ACC112 (cell line): ENCODE measurements around the gene MC2R.

Experiments
- H2AFZ ChIP-seq: fragments of 200-600 bp; sonication (generic); one replicate; pipeline ENCODE4 v1.6.0; 2017; ENCODE audit warnings: antibody characterized with exemption, low read length; ENCODE audit not compliant: unreplicated experiment
- H3K27ac ChIP-seq: fragments of 200-600 bp; sonication (generic); 2 replicates; pipeline ENCODE4 v1.5.1; 2014; ENCODE audit warnings: low read depth, mild to moderate bottlenecking, antibody characterized with exemption, low read length, moderate library complexity
- H3K27me3 ChIP-seq: fragments of 200-600 bp; sonication (generic); 2 replicates; pipeline ENCODE4 v1.6.1; 2014; ENCODE audit warnings: mild to moderate bottlenecking, antibody characterized with exemption, low read length, moderate library complexity, mixed read lengths; ENCODE audit not compliant: insufficient read depth
- H3K36me3 ChIP-seq: fragments of 200-600 bp; sonication (generic); 2 replicates; pipeline ENCODE4 v1.6.1; 2016; ENCODE audit warnings: mild to moderate bottlenecking, antibody characterized with exemption, low read length, moderate library complexity, mixed read lengths; ENCODE audit not compliant: insufficient read depth
- H3K4me1 ChIP-seq: fragments of 200-600 bp; sonication (generic); one replicate; pipeline ENCODE4 v1.6.1; 2016; ENCODE audit warnings: low read length, mixed read lengths; ENCODE audit not compliant: insufficient read depth, unreplicated experiment, control insufficient read depth
- H3K4me3 ChIP-seq: fragments of 200-600 bp; sonication (generic); 2 replicates; pipeline ENCODE4 v1.5.1; 2014; ENCODE audit warnings: mild to moderate bottlenecking, low read depth, low read length
- H3K79me2 ChIP-seq: fragments of 200-600 bp; sonication (generic); one replicate; pipeline ENCODE4 v1.6.0; 2016; ENCODE audit warnings: low read length; ENCODE audit not compliant: control insufficient read depth, unreplicated experiment, insufficient read depth

The MC2R gene

DNA sequence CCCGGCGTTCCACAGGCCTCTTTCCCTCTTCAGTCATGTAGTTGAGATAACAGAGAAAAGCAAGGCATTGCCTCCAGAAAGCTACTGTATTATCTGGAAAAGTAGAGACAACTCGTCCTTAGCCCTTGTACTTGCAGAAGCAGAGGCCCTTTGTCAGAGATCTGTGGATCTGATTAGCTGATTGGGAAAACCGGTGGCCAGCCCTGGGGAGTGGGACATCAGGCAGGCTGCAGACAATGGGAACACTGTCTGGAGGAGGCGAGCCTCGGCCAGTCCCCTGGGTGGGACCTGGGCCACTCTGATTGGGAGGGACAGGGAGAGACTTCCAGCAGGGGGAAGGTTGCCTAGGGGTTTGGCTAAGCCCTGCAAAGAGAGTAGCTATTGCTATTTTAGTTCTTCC lies 1.2 kb upstream of the MC2R start:
- Histone ChIP-seq H3K4me3 (no peak overlapping the region), H3K36me3 (no peaks in the 10 kb centered on the region), H3K4me1 (no peaks in the 10 kb centered on the region), H2AFZ (no peak overlapping the region), H3K79me2 (no peaks in the 10 kb centered on the region), H3K27me3 (peaks cover 17% of the 10 kb centered on the region), H3K27ac (no peak overlapping the region)

GRCh38 chr18:13915995-13916431 lies 677 bp upstream of the MC2R start:
- Histone ChIP-seq H3K4me1 (no peaks in the 10 kb centered on the region), H2AFZ (no peak overlapping the region), H3K27ac (no peak overlapping the region), H3K27me3 (peaks cover 17% of the 10 kb centered on the region), H3K36me3 (no peaks in the 10 kb centered on the region), H3K4me3 (no peak overlapping the region), H3K79me2 (no peaks in the 10 kb centered on the region)

DNA sequence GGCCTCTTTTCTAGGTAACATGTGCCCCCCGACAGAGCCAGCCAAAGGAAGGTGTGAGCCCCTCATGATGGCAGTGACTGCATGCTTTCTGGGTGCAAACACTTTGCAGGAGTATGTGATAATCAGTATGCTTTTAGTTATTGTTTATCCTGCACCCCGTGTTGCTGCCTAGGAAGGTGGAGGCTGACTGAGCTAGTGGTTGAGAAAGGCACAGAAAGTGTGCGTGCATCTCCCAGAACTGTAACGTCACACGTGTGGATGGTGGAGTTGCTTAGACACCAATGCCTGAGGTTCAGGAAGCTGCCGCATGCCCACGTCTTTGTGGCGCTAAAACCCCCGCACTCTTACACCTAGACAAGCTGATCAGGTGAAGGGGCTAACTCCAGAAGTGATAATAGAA lies 580 bp downstream of the MC2R start:
- H3K27me3 ChIP-seq, result peaks cover 17% of the 10 kb centered on the region
- no peaks in the 10 kb centered on the region for H3K36me3 ChIP-seq
- H3K4me1 ChIP-seq, result no peaks in the 10 kb centered on the region
- no peak overlapping the region for H3K4me3 ChIP-seq
- no peak overlapping the region for H3K27ac ChIP-seq
- no peak overlapping the region for H2AFZ ChIP-seq
- H3K79me2 ChIP-seq, result no peaks in the 10 kb centered on the region

- Histone ChIP-seq H2AFZ (no peak overlapping the region), H3K27ac (no peak overlapping the region), H3K79me2 (no peaks in the 10 kb centered on the region), H3K36me3 (no peaks in the 10 kb centered on the region), H3K27me3 (peaks cover 17% of the 10 kb centered on the region), H3K4me3 (no peak overlapping the region), H3K4me1 (no peaks in the 10 kb centered on the region)
Observed at GRCh38 chr18:13914170-13914569, 1.2 kb downstream of the MC2R start.

DNA sequence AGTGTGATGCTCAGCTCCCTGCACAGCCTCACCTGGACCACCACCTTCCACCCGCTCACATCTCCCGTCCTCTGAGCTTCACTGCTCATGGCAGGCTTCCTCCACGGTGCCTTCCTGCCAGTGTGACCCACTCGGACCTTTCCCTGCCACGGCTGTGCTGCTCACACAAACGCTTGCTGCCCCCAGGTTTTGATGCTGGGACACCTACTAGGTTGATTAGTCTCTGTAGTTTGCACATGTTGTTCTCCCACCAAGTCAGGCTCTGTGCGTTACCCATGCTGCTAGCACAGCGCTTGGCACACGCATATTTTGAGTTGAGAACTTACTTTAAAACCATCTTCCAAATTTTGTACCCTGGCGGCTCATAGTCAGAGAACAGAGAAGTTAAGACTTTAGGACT lies 2.1 kb downstream of the MC2R start:
- Histone ChIP-seq H3K79me2 (no peaks in the 10 kb centered on the region), H3K27ac (no peak overlapping the region), H3K4me1 (no peaks in the 10 kb centered on the region), H3K27me3 (peaks cover 17% of the 10 kb centered on the region), H3K36me3 (no peaks in the 10 kb centered on the region), H3K4me3 (no peak overlapping the region), H2AFZ (no peak overlapping the region)

GRCh38 chr18:13912601-13913000 lies 2.7 kb downstream of the MC2R start:
- Histone ChIP-seq H3K4me3 (no peak overlapping the region), H3K27ac (no peak overlapping the region), H3K79me2 (no peaks in the 10 kb centered on the region), H3K36me3 (no peaks in the 10 kb centered on the region), H3K4me1 (no peaks in the 10 kb centered on the region), H2AFZ (no peak overlapping the region), H3K27me3 (peaks cover 17% of the 10 kb centered on the region)

DNA sequence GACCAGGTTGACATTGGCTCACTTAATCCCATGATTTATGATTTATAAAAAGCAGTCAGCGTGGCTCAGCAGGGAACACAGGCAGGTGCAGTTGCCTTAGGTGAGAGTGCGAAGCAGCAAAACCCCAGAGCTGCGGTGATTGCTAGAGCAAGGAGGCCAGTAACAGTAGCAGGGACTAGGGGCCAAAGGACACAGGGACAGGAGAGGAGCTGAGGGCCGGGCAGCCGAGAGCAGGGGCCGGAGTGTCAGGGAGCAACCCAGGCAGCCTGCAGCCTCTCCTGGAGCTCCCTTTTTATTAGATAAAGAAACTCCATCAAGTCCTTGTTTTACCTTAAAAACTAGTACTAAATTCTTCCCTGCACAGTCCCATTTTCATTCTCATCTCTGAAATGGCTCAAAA lies 4.3 kb downstream of the MC2R start:
- H3K27ac ChIP-seq, result no peak overlapping the region
- H3K27me3 ChIP-seq, result peaks cover 11% of the 10 kb centered on the region
- H3K36me3 ChIP-seq, result no peaks in the 10 kb centered on the region
- no peak overlapping the region for H3K4me3 ChIP-seq
- H3K79me2 ChIP-seq, result no peaks in the 10 kb centered on the region
- H3K4me1 ChIP-seq, result no peaks in the 10 kb centered on the region
- no peak overlapping the region for H2AFZ ChIP-seq

DNA sequence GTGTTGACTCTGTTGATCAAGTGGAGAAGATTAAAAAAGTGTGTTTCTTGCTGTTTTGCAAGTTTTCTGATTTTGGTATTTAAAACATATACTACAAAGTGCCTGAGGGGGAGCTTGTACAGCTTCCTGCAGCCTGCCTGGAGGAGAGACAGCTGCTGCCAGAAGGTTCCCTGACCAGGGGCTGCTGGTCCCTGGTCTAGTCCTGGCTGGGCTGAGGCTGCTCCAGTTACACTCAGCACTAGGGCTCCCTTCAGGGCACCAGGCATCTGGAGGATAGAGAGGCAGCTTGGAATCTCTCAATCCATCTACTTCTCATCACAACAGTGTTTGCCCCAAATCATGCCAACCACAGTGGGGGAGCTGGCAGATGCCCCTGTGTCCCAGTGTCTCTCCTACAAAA lies 4.8 kb downstream of the MC2R start:
- Histone ChIP-seq H3K27me3 (peaks cover 11% of the 10 kb centered on the region), H3K27ac (no peak overlapping the region), H3K36me3 (no peaks in the 10 kb centered on the region), H3K4me1 (no peaks in the 10 kb centered on the region), H3K4me3 (no peak overlapping the region), H3K79me2 (no peaks in the 10 kb centered on the region), H2AFZ (no peak overlapping the region)

DNA sequence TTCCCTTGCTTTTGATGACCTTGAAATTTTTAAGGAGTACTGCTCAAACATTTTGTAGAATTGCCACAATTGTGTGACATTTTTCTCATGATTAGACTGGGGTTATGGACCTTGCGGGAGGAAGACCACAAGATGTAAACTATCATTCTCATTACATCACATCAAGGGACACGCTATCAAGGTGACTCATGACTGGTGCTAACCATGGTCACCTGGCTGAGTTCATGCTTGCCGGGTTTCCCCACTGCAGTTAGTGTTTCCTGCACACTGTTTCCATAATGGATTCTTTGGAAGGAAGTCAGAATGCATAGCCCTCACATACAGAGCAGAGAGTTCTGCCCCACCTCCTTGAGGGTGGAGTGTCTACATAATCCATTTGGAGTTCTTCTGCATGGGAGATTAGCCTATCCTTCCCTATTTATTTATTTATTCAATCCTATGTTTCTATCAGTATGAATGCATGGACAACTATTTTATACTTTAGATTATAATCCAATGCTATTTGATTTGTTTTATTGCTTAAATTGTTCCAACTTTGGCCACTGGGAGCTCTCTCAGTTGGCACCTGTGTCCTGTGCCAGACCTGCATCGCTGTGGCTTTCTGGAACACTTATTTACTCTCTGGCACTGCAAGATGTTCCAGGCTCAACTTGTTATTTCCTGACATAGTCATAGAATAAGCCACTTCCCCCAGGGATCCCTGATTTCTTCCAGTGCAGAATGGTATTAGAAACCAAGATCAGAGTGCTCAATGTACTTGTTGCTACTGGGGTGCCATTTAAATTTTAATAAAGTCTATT lies 6.0 kb downstream of the MC2R start:
- Histone ChIP-seq H3K36me3 (no peaks in the 10 kb centered on the region), H3K79me2 (no peaks in the 10 kb centered on the region), H2AFZ (no peak overlapping the region), H3K27ac (no peak overlapping the region), H3K27me3 (0 out of 2 replicates have a peak, but pooled peaks cover 7% of the 10 kb centered on the region), H3K4me1 (no peaks in the 10 kb centered on the region), H3K4me3 (no peak overlapping the region)

GRCh38 chr18:13900633-13901032 lies 14.7 kb downstream of the MC2R start:
- H2AFZ ChIP-seq, result no peak overlapping the region
- H3K4me3 ChIP-seq, result no peak overlapping the region
- H3K27ac ChIP-seq, result no peak overlapping the region
- no peaks in the 10 kb centered on the region for H3K79me2 ChIP-seq
- no peaks in the 10 kb centered on the region for H3K4me1 ChIP-seq
- H3K36me3 ChIP-seq, result no peaks in the 10 kb centered on the region
- no peaks in the 10 kb centered on the region for H3K27me3 ChIP-seq

GRCh38 chr18:13895505-13896033 lies 19.8 kb downstream of the MC2R start:
- Histone ChIP-seq H3K4me3 (no peak overlapping the region), H2AFZ (no peak overlapping the region), H3K27me3 (no peaks in the 10 kb centered on the region), H3K4me1 (no peaks in the 10 kb centered on the region), H3K27ac (no peak overlapping the region), H3K36me3 (no peaks in the 10 kb centered on the region), H3K79me2 (no peaks in the 10 kb centered on the region)
